Frontal cortex (tissue), 4 donors: Measurements from ENCODE around the gene NKX6-2. TPM values are rescaled to one million over a fixed set of nuclear protein-coding genes. Genes with fewer than 3 reads are reported as not detected.
A peak's percentile ranks its signal among the peaks of the same experiment; 100 is the strongest.
"Not testable (repeated sequence)": the region's sequence is repeated elsewhere in the genome, so short reads cannot be mapped to it uniquely, and the experiment has no call there.

Experiments used
- DNase-seq, 2 donors: peaks; one replicate each; pipeline ENCODE4 v3.0.0; 2012; ENCODE audit warnings: low spot score in 2 of 2
- FAIRE-seq: peaks from 2 replicates; lab custom pipeline; 2012; peaks lifted over from hg19 to GRCh38; lab: Jason Lieb, UNC
- total RNA-seq: library from RNA; depleted of rRNA; stranded (reverse); fragments of >200 nt; gene quantifications from one replicate; pipeline ENCODE4 v1.2.3, GENCODE V29; 2014
- donor health status: control.
- donor health status: control.
- donor health status: control.

Gene NKX6-2
- total RNA-seq, result 0.41 TPM

DNA sequence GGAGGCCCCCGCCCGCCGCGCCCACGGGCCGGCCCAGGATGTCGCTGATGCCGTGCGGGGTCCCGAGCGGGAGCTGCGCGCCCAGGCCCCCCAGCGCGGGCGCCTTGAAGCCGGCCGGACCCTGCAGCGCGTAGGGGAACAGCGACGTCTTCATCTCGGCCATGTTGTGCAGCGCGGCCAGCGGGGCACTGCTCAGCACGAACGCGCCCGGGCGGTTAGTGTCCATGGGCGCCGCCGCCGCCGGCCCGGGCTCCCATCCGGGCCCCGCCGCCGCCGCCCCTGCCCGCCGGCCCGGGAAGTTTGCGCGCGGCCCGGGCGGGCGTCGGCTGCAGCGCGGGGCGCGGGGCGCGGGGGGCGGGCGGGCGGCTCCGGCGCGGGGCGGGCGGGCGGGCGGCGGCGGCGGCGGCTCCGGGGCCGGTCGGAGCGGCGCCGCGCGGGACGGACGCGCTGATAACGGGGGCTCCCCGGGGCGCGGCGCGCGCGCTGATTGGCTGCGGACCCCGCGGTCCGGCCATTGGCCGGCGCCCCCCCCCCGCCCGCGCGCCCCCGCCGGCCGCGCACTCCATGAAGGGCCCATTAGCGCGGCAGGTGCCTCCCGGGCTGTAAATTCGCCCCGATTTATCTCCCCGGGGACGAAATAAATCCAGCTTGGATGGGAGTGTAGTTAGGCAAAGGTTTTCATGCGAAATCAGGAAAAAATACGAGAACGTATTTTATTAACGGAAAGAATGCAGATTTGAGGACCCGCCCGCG, at the start of gene NKX6-2:
TSS of gene NKX6-2 (minus strand) at position 425 of the 753 bp plus-strand sequence. CDS start at position 226, 199 bp downstream.
- no peak for FAIRE-seq
- peak; percentile 76 to 94 for DNase-seq

DNA sequence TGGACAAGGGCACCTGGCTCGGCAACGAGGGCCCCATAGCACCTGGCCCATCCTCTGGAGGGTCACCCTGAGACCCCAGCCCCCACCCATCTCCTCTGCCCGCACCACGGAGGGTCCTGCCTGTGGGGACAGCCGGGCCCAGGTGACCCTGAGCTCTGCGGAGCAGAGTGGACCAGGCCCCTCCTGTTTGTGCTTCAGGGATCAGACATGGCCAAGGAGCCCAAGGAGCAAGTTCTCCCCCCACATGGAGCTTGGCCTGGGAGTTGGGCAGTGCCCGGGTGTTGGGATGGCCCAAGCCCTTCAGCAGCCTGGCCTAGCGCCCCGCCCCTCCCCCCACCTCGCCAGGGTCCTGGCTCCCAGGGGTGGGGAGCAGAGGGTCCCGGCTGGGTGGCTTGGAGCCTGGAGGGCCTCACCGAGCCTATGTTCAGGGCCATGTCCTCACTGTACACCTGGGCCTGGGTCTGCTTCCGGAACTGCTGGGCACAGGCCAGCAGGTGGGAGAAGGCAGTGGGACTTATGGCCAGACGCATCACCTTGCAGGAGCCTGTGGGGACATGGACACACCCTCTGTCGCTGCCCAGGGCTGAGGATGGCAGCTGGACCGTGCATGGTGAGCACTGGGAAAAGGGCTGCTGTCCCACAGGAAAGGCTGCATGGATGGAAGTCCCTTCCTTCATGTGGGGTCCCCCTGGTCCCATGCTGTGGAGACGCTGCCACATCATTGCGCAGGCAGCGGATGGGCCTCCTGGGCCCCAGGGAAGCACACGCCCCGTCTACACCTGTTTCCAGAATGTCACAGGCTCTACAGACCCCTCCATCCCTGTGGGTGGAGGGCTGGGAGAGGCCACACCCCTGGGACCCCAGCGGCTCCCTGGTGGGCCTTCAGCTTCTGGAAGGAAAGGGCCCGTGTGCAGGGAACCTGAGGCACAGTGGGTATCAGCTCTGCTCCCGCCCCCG, 49.2 kb upstream of the NKX6-2 start:
- no peak for FAIRE-seq
- no peak for DNase-seq

DNA sequence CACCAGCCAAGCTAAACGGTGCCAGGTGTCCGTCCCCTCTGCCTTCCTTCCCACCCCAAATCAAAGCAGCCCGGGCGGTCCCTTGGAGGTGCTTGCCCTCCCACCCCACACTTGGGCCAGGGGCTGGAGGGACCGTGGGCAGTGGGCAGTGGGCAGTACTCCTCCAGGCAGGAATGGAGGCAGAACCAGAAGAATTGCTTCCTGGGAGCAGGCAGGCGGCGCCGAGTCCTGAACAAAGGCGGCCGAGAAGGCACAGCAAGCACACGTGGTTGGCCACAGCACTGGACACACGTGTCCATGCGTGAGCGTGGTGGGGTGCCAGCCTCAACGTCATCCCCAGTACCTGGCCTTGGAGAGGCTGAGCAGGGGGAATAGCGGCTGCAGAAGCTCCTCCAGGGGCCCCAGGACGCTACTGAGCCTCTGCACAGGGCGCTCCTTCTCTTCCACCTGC, 48.4 kb upstream of the NKX6-2 start:
- DNase-seq (no peak), FAIRE-seq (no peak)

DNA sequence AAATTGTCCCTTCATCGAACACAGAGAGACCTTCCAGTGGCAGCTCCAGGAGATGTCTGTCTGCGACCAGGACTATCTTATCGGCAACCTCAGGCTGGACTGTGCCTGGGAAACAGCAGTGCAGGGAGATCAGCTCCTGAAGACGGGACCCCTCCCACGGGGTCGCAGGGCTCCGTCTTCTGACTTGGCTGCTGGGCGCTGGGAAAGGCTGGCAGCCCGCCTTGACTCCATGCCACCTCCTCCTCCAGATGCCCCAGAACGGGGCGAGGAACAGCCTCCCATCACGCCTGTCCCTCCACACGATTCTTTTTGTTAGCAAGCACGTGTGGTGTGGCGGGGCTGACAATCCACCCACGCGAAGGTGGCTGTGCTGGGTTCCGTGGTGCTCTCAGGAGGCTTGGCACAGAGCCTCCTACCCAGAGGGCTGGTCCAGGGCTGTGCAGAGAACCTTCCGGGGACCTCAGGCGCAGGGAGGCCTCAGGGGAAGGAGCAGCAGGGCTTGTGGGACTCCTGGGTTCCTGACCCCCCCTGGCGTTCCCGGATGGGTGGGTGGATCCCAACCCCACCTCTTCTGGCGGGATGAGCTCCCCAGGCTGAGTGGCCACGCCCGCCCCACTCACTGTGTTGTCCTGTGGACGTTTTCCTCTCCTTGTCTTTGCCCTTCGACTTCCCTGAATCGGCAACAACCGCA, 47.6 kb upstream of the NKX6-2 start:
- no peak for FAIRE-seq
- DNase-seq, result no peak

DNA sequence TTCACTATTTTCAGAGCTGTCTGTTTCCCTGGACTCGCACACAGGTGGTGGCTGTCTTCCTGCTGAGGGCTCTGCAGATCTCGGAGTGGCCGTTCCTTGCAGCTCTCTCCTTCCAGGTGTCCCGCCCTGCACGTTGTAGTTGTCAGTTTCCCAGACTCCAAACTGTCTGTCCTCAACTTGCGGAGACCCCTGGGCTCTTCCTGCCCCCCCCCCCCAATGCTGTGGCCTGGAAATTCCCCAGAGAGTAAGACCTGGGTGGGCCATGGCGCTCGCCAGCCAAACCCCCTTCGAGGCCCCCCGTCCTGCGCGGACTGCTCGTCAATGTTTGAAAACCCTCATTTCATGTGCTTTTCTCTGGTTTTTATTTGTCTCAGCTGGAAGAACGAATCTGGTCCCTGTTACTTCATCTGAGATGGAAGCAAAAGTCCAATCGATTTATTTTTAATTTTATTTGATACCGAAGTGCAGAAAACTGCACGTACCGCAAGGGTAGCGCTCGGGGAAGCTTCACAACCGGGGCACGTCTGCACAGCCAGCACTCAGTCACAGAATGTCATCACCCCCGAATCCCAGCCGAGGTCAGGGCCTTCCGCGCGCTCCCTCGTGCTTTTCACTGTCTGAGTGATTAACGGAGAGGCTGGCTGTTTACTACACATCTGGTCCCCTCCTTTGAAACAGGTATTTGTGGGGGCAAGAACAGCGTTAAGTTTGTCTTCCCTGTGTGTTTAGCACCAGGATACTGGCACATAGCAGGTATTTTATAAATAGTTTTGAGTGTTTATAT, 46.4 kb upstream of the NKX6-2 start:
- no peak for DNase-seq
- FAIRE-seq, result no peak

- DNase-seq, result no peak
Measured at GRCh38 chr10:132829403-132829802, 43.5 kb upstream of the NKX6-2 start.

DNA sequence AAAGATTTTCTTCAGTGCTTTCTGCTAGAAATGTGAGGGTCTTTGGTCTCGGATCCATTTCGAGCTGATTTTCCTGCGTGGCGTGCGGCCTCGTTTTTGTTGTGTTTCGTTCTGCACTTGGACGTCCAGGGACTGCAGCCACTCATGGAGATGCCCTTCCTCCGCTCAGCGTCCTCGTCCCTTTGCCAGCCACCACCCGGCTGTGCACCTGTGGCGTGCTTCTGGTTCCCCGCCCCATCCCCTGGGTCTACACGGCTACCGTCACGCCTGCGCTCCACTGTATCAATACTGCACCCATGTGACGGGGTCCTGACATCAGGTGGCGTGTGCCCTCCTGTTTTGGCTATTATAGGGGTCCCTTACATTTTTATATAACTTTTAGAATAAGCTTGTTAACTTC, 42.7 kb upstream of the NKX6-2 start:
- FAIRE-seq (no peak), DNase-seq (no peak)

More at GRCh38 chr10:132829403-132829802, 43.5 kb upstream of the NKX6-2 start:
- no peak for FAIRE-seq

DNA sequence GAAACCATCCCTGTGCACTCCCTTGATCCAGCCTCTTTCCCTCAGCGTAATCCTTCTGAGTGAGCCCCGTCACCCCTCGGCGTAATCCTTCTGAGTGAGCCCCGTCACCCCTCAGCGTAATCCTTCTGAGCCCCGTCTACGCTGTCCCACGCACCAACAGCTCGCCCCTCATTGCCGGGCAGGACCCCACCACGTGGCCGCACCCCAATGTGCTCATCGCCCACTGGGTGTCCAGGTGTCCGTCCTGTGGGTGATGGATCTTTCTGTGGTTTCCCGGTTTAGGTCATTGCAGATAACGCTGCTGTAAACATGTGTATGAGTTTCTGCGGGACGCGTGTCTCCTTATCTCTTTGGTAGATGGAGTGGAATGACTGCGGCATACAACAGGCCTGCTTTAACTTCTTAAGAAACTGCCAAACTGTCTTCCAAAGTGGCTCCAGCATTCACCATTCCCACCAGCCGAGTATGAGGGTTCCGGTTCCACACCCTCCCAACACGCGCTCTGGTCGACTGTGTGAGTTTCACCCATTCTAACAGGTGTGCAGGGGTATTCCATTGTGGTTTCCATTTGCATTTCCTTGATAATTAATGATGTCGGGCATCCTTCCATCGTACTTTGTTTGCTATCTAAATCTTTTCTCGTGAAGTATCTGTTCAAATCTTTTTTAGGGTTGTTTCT, 42.1 kb upstream of the NKX6-2 start:
- DNase-seq (no peak), FAIRE-seq (no peak)

- FAIRE-seq (no peak), DNase-seq (no peak)
Measured at GRCh38 chr10:132827423-132827789, 41.5 kb upstream of the NKX6-2 start.

DNA sequence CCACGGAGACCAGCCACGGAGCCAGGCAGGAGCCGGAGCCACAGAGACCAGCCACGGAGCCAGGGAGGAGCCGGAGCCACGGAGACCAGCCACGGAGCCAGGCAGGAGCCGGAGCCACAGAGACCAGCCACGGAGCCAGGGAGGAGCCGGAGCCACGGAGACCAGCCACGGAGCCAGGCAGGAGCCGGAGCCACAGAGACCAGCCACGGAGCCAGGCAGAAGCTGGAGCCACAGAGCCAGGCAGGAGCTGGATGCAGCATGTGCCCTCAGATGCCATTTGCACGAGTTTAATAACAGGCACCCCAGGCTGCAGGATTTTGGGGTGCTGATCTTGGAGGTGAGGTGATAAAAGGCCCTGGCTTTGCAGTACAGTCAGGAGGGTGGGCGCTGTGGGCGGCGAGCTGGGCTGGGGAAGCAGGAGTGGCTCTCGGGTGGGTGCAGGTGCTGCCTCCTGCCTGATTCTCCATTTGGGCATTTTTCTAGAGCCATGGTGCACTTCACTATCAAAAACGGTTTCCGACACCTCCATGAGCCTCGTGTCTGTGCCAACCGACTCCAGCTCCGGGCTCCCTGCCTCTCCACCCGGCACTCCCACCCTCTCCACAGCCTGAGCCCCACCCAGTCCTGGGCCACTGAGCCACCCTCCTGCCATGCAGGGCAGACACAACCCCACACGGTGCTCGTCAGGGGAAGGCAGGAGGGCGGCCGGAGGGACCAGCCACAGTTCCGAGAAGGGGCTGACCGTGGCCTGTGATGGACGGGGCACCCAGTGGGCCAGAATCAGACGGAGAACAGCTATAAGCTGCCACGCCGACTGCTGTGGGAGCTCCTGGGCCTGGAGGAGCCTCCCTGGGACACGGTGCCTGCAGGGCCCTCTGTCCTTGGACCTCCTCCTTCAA, 40.8 kb upstream of the NKX6-2 start:
- no peak for FAIRE-seq

GRCh38 chr10:132825783-132826523, 40.0 kb upstream of the NKX6-2 start:
- not testable (repeated sequence) for DNase-seq

More for the DNA sequence above, 40.8 kb upstream of the NKX6-2 start:
- no peak for DNase-seq

GRCh38 chr10:132820056-132820455, 34.1 kb upstream of the NKX6-2 start:
- DNase-seq (no peak), FAIRE-seq (no peak)

More at GRCh38 chr10:132825783-132826523, 40.0 kb upstream of the NKX6-2 start:
- not testable (repeated sequence) for FAIRE-seq

DNA sequence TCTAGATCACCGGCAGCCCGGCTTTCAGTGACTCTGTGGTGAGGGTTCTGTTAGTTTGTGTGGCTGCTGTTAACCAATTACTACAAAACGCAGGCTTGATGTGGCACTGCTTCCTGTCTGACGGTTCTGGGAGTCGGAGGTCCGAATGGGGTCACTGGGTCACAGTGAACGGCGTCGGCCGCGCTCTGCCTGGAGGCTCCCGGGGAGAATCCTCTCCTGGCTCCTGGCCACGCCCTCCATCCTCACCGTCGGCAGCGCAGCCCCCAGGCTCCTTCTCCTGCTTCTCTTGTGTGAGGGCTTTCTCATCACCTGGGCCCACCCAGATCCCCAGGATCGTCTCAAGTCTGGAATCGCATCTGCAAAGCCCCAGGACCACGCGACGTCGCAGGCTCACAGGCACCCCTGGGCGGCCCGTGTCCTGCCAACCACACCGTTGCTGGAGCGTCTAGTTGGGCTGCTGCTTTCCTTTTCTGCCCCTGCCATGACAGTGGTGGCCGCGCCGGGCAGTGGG, 31.8 kb upstream of the NKX6-2 start:
- no peak for FAIRE-seq
- no peak for DNase-seq

GRCh38 chr10:132816718-132817117, 30.8 kb upstream of the NKX6-2 start:
- DNase-seq (no peak), FAIRE-seq (no peak)

DNA sequence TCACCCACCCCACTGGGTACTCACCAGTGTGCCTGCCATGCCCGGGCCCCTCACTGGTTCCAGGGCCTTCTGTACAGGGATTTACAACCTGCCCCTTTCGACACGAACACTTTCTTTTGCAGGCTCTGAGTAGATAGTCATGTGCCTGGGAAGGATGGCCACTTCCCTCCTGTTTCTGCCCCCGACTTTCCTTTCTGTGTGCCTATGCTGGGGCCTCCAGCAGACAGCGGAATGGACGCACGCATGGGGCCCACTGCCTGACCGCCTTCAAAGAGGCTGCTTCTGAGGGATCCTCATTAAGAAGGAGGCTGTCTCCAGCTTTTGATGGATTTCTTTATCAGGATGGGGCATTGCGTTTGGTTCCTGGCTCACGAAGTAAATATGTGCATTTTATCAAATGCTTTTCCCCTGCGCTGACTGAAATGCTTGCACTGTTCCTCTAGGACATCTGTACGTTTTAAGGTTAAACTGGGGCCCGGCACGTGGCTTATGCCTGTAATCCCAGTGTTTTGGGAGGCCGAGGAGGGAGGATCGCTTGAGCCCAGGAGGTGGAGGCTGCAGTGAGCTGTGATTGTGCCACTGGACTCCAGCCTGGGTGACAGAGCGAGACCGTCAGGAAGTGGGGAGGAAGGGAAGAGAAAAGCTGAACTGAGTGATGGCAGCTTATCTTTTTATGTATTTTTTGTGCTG, 29.4 kb upstream of the NKX6-2 start:
- FAIRE-seq, result no peak
- no peak for DNase-seq

DNA sequence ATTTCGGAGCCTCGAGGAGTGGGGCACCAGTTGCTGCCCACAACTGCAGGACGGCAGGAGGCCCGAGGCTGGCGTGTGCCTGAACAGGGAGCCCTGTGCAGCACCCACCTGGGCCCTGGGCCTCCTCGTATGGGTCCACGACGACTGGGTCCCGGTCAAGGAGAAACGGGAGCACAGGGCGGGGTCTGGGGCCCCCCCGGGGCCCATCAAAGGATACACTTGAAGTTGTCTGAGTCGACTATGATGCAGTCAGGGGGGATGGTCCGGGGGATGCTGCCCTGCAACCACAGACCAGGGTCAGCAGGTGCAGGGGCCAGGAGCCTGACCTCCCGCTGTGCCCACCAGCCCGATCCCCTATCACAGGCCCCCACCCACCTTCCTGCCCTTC, 28.5 kb upstream of the NKX6-2 start:
- no peak for FAIRE-seq
- no peak for DNase-seq
